ENCODE measurements around the gene CTCF.
"Not testable (repeated sequence)": the region's sequence is repeated elsewhere in the genome, so short reads cannot be mapped to it uniquely, and the experiment has no call there.

CTCF gene

GRCh38 chr16:67562526-67562917 lies at the start of gene CTCF:
Gene CTCF (plus strand): TSS chr16:67562526. CDS start chr16:67610833, 48,307 bp downstream.
- DNase-seq (ENCODE audit: low spot score): peak; percentile 95

GRCh38 chr16:67513892-67514291 lies 48.4 kb upstream of the CTCF start:
- DNase-seq (ENCODE audit: low spot score): not testable (repeated sequence)

- DNase-seq (ENCODE audit: low spot score): peak; percentile 65
These were observed 47.9 kb upstream of the CTCF start for GRCh38 chr16:67514382-67514828.

- no peak for DNase-seq (ENCODE audit: low spot score)
These were observed 45.8 kb upstream of the CTCF start for GRCh38 chr16:67516296-67517154.

- DNase-seq (ENCODE audit: low spot score): no peak
These were observed 45.2 kb upstream of the CTCF start for GRCh38 chr16:67517155-67517445.

GRCh38 chr16:67517661-67518423 lies 44.5 kb upstream of the CTCF start:
- DNase-seq (ENCODE audit: low spot score): no peak

GRCh38 chr16:67518676-67519075 lies 43.6 kb upstream of the CTCF start:
- no peak for DNase-seq (ENCODE audit: low spot score)

GRCh38 chr16:67519242-67519641 lies 43.1 kb upstream of the CTCF start:
- DNase-seq (ENCODE audit: low spot score): no peak

- peak; percentile 96 for DNase-seq (ENCODE audit: low spot score)
These were observed 41.1 kb upstream of the CTCF start for GRCh38 chr16:67521095-67521804.

- DNase-seq (ENCODE audit: low spot score): no peak
These were observed 37.0 kb upstream of the CTCF start for GRCh38 chr16:67525176-67525860.

- no peak for DNase-seq (ENCODE audit: low spot score)
These were observed 36.1 kb upstream of the CTCF start for GRCh38 chr16:67526149-67526791.

- peak; percentile 76 for DNase-seq (ENCODE audit: low spot score)
These were observed 34.0 kb upstream of the CTCF start, which contains the start of gene RIPOR1 for GRCh38 chr16:67528222-67528869. Gene RIPOR1 (plus strand): TSS chr16:67528829. CDS start chr16:67538447, 9,618 bp downstream.

GRCh38 chr16:67528870-67529581 lies 33.3 kb upstream of the CTCF start:
- peak; percentile 83 for DNase-seq (ENCODE audit: low spot score)

- DNase-seq (ENCODE audit: low spot score): no peak
These were observed 32.7 kb upstream of the CTCF start for GRCh38 chr16:67529582-67530012.

- no peak for DNase-seq (ENCODE audit: low spot score)
These were observed 32.0 kb upstream of the CTCF start for GRCh38 chr16:67530013-67530939.

- DNase-seq (ENCODE audit: low spot score): no peak
These were observed 31.1 kb upstream of the CTCF start for GRCh38 chr16:67531247-67531646.

- DNase-seq (ENCODE audit: low spot score): no peak
These were observed 29.2 kb upstream of the CTCF start for GRCh38 chr16:67533024-67533560.

GRCh38 chr16:67533987-67534386 lies 28.3 kb upstream of the CTCF start:
- DNase-seq (ENCODE audit: low spot score): not testable (repeated sequence)

- no peak for DNase-seq (ENCODE audit: low spot score)
These were observed 27.9 kb upstream of the CTCF start for GRCh38 chr16:67534431-67534830.
